Adipocyte (in vitro differentiated cells): ENCODE results near the gene TEX54.
"Not testable (repeated sequence)": the region's sequence is repeated elsewhere in the genome, so short reads cannot be mapped to it uniquely, and the experiment has no call there.

Experiments used
- DNase-seq: peaks from one replicate; pipeline ENCODE4 v3.0.0-alpha.2; 2015; ENCODE audit warnings: low read depth
- H3K27me3 ChIP-seq: replicated peaks from 2 replicates; pipeline ENCODE4 v1.7.0; 2013; ENCODE audit warnings: mild to moderate bottlenecking, low read length, moderate library complexity; ENCODE audit not compliant: control insufficient read depth, insufficient read depth
- H3K36me3 ChIP-seq: 2 replicates; pipeline ENCODE4 v1.7.0; 2013; ENCODE audit warnings: low read length, mild to moderate bottlenecking, moderate library complexity; ENCODE audit not compliant: control insufficient read depth, insufficient read depth, severe bottlenecking
- H3K4me1 ChIP-seq: 2 replicates; pipeline ENCODE4 v1.7.0; 2013; ENCODE audit warnings: mild to moderate bottlenecking, low read length, moderate library complexity; ENCODE audit not compliant: control insufficient read depth, insufficient read depth
- H3K4me3 ChIP-seq: 2 replicates; pipeline ENCODE4 v1.7.0; 2013; ENCODE audit warnings: mild to moderate bottlenecking, low read length, moderate library complexity
- H3K9ac ChIP-seq: 2 replicates; pipeline ENCODE4 v1.7.0; 2013; ENCODE audit warnings: mild to moderate bottlenecking, low read length, moderate library complexity
- H3K9me3 ChIP-seq: 2 replicates; pipeline ENCODE4 v1.7.0; 2013; ENCODE audit warnings: mild to moderate bottlenecking, low read length, moderate library complexity; ENCODE audit not compliant: control insufficient read depth

TEX54 gene

DNA sequence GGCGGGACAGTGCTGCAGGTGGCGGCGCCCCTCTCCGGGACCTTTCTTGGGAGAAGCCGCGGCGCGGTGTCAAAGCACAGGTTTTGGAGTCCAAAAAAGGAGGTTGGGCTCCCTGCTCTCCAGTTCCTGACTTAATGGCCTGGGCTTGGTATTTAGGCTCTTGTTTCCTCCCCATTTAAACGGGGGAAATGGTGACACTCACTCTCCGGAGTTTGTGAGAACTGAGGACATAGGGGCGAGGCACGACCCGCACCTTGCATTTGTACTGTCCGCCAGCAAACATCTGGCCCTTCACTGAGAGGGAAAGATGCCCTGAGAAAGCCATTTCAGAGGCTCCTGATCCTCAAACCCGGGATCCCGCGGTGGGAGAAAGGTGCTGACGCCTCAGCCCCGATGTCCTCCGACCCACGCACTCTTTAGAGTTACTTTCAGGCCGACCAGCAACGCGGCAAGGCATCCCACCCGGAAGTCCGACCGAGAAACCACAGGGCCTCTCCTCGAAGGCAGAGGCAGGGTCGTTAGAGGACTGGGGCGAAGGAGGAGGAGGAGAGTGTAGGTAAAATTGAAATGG, 9.6 kb upstream of the TEX54 start:
- H3K27me3 ChIP-seq: no peaks in the 10 kb centered on the region
- peaks cover 15% of the 10 kb centered on the region for H3K4me1 ChIP-seq
- H3K9ac ChIP-seq: peak overlapping the region; percentile 95
- H3K4me3 ChIP-seq: peak overlapping the region; percentile 82
- DNase-seq: peak; percentile 44
- no peaks in the 10 kb centered on the region for H3K9me3 ChIP-seq
- H3K36me3 ChIP-seq: peaks cover 4% of the 10 kb centered on the region

GRCh38 chr11:62841361-62842170, 8.9 kb upstream of the TEX54 start:
- Histone ChIP-seq H3K9me3 (no peaks in the 10 kb centered on the region), H3K4me1 (peaks cover 15% of the 10 kb centered on the region), H3K27me3 (no peaks in the 10 kb centered on the region), H3K36me3 (peaks cover 4% of the 10 kb centered on the region), H3K4me3 (peak overlapping the region; percentile 82), H3K9ac (peak overlapping the region; percentile 95)
- DNase-seq: peak; percentile 97

DNA sequence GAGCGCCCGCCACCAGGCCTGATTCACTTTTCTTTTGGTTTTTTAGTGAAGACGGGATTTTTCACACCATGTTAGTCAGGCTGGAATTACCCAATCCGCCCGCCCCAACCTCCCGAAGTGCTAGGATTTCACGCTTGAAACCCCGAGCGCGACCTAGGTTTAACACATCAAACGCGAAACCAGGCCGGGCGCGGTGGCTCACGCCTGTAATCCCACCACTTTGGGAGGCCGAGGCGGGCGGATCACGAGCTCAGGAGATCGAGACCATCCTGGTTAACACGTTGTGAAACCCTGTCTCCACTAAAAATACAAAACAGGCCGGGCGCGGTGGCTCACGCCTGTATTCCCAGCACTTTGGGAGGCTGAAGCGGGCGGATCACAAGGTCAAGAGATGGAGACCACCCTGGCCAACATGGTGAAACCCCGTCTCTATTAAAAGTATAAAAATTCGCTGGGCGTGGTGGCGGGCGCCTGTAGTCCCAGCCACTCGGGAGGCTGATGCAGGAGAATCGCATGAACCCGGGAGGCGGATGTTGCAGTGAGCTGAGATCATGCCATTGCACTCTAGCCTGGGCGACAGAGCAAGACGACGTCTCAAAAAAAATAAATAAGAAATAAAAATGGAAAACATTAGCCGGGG, 8.2 kb upstream of the TEX54 start:
- H3K27me3 ChIP-seq, H3K36me3 ChIP-seq, H3K9me3 ChIP-seq: not testable (repeated sequence)
- Histone ChIP-seq H3K9ac (peak overlapping the region; percentile 92), H3K4me1 (peaks cover 15% of the 10 kb centered on the region), H3K4me3 (peak overlapping the region; percentile 90)
- DNase-seq: peak; percentile 90

DNA sequence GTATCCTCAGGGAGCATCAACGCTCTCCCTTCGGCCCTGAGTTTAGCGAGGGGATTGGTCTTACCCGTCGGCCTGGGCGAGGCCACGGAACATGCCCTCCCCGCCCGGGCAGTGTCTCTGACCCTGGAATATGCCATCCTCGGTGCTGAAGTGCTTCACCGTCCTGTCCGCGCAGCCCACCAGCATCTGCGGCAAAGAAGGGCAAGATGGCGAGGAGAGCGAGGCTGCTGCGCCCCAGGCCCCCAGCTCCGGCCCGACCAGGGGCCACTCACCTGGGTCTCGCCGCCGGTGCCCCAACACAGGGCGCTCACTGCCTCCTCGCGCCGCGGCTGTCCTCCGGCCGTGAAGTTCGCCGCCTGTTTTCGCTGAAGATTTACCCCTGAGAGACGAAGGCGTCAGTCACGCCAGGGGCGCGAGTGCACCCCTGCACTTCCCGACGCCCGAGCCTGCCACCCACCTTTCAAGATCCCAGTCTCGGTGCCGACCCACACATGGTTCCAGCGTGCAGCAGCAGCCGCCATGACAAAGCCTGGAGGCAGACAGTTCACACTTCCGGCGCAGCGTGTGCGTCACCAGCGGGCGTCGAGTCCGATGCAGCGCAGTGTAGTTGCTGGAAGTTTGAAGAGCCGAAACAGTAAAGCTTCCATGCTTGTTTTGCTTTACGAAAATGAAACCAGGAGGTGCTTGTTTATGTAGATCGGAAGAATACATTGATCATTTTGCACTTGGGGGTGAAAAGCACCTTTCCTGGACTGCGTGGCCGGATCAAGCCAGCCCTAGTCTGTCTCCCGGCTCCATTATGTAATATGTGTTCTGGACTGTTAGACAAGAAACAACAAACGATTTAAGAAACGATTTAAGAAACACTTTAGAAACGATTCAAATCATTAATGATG, 6.7 kb upstream of the TEX54 start, which contains the start of gene WDR74:
WDR74 (minus strand) TSS at position 541 of the 896 bp plus-strand sequence; CDS start at position 521, 20 bp downstream.
- Histone ChIP-seq H3K27me3 (no peaks in the 10 kb centered on the region), H3K9ac (peak within 1 kb of the TSS; percentile 92), H3K9me3 (no peaks in the 10 kb centered on the region), H3K36me3 (peaks cover 25% of the 10 kb centered on the region), H3K4me1 (peaks cover 15% of the 10 kb centered on the region), H3K4me3 (peak within 1 kb of the TSS; percentile 90)
- peak; percentile 98 for DNase-seq

DNA sequence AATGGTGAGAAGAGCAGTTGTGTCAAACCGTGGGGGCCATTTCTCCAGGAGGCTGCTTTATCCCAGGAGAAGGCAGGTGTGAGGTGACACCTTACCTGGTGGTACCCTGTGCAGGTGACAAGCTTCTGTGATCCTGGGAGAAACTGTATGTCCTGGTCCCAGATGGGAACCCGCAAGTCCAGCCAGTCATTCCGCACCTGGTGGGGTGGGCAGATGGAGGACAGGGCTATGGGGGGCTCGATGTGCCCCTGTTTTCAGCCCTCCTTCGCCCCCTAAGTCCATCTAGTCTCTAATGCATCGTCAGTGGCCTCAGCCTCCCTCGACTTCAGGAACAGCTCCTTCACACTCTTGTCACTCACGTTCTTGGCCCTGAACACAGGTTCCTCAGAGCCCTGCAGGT, 2.7 kb upstream of the TEX54 start:
- no peaks in the 10 kb centered on the region for H3K27me3 ChIP-seq
- DNase-seq: no peak
- H3K4me1 ChIP-seq: peaks cover 21% of the 10 kb centered on the region
- H3K4me3 ChIP-seq: no peak overlapping the region
- H3K36me3 ChIP-seq: peaks cover 35% of the 10 kb centered on the region
- no peaks in the 10 kb centered on the region for H3K9me3 ChIP-seq
- H3K9ac ChIP-seq: no peak overlapping the region

DNA sequence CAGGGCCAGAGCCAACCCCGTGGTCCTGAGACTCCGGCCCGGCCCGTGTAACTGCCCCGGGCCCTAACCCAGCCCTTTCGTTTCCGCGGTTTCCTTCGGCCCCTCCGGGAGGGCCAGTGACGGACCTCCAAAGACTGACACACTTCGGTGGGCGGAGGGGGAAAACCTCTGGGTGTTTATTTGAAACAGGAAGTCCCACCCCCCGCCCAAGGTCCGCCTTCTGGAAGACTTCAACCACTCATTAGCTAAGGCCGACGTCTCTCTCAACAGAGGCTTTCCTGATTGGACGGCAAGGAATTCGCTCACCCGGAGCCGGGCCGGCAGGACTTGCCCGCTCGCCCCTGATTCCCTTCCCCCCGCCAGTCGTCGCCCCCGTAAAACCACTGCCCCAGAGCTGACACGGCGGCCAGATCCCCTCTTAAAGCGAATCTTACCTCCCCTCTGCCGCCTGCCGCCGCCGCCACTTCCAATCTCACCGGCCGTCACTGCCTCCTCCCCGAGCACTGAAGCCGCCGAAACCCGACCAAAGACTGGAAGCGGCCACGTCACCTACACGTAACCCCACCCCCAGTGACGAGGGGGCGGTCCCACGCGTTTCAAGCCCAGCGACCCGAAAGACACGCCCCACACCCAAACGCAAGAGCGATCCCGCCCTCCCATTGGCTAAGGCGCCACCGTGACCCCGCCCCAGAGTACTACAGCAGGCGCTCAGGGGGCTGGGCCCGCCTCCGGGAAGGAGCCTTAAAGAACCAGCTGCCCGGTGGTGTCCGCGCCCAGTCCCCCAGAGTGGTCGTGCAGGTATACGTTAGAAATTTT, 913 bp downstream of the TEX54 start, which contains the start of gene STX5:
STX5 (minus strand) TSS at position 532 of the 816 bp plus-strand sequence. CDS start 808 bp downstream, outside the sequence.
- Histone ChIP-seq H3K9ac (peak within 1 kb of the TSS; percentile 98), H3K9me3 (no peaks in the 10 kb centered on the region), H3K4me3 (peak within 1 kb of the TSS; percentile 97), H3K36me3 (peaks cover 54% of the 10 kb centered on the region), H3K27me3 (no peaks in the 10 kb centered on the region), H3K4me1 (peaks cover 22% of the 10 kb centered on the region)
- DNase-seq: peak; percentile 100

DNA sequence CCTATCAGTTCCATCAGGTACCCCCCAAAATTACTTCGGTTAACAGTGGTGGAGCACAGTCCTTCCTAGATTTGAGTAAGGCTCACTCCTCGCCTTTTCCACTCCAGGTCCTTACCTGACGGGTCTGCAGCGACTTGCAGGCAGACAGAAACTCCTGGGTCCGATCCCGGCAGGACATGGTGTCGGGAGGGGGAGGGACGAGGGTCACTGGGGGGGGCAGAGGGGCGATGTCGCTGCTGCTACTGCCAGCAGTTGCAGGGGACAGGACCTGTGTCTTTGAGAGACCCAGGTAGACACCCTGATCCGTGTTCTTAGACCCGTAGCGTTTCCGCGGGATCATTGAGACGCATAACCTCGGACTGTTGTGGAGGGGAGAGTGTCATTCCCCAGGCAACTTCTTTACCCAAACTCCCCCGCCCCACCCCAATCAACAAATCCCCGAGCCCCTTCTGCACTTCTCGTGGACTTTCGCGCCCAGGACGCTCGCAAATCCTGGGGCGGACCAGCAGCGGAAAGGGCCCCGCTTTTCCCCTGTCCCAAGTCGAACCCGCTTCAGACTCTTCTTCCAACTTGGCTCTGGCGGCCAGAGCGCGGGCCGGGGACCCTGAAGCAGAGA, 1.6 kb downstream of the TEX54 start:
- Histone ChIP-seq H3K36me3 (peaks cover 52% of the 10 kb centered on the region), H3K9ac (peak overlapping the region; percentile 98), H3K4me3 (peak overlapping the region; percentile 97), H3K4me1 (peaks cover 22% of the 10 kb centered on the region), H3K9me3 (no peaks in the 10 kb centered on the region), H3K27me3 (no peaks in the 10 kb centered on the region)
- no peak for DNase-seq

GRCh38 chr11:62828130-62828529, 4.5 kb downstream of the TEX54 start:
- H3K27me3 ChIP-seq, H3K4me3 ChIP-seq, DNase-seq, H3K9ac ChIP-seq, H3K9me3 ChIP-seq: not testable (repeated sequence)
- peaks cover 53% of the 10 kb centered on the region for H3K36me3 ChIP-seq
- H3K4me1 ChIP-seq: peaks cover 15% of the 10 kb centered on the region

DNA sequence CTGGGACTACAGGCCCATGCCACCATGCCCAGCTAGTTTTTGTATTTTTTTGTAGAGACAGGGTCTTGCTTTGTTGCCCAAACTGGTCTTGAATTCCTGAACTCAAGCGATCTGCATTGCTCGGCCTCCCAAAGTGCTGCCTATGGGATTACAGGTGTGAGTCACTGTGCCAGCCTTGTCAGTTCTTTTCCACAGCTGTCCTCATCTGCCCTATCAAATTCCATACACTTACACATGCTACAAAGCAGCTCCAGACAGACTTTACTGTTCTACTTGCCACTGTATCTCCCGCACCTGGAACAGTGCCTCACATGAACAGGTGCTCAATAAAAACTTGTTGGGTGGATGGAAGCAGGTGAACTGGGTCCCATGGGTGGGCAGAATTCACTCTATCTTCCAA, 9.0 kb downstream of the TEX54 start:
- Histone ChIP-seq H3K27me3 (no peaks in the 10 kb centered on the region), H3K9me3 (no peaks in the 10 kb centered on the region), H3K4me3 (no peak overlapping the region), H3K36me3 (peaks cover 87% of the 10 kb centered on the region), H3K4me1 (no peaks in the 10 kb centered on the region), H3K9ac (no peak overlapping the region)
- no peak for DNase-seq

- Histone ChIP-seq H3K36me3 (peaks cover 72% of the 10 kb centered on the region), H3K9me3 (no peaks in the 10 kb centered on the region), H3K4me3 (no peak overlapping the region), H3K27me3 (no peaks in the 10 kb centered on the region), H3K9ac (no peak overlapping the region), H3K4me1 (peaks cover 5% of the 10 kb centered on the region)
- no peak for DNase-seq
Measured at GRCh38 chr11:62817129-62817528, 15.5 kb downstream of the TEX54 start.
